HG03354 (cell line): ENCODE results near the gene KCNQ1.

Source experiments
- ATAC-seq: cut with Tn5 transposase; IDR thresholded peaks from one replicate; pipeline ENCODE4 v1.9.1; 2021; ENCODE audit warnings: mild to moderate bottlenecking; ENCODE audit not compliant: unreplicated experiment, poor library complexity, severe bottlenecking

Gene KCNQ1

GRCh38 chr11:2539371-2540222 is 94.8 kb downstream of the KCNQ1 start:
- ATAC-seq, result no peak

DNA sequence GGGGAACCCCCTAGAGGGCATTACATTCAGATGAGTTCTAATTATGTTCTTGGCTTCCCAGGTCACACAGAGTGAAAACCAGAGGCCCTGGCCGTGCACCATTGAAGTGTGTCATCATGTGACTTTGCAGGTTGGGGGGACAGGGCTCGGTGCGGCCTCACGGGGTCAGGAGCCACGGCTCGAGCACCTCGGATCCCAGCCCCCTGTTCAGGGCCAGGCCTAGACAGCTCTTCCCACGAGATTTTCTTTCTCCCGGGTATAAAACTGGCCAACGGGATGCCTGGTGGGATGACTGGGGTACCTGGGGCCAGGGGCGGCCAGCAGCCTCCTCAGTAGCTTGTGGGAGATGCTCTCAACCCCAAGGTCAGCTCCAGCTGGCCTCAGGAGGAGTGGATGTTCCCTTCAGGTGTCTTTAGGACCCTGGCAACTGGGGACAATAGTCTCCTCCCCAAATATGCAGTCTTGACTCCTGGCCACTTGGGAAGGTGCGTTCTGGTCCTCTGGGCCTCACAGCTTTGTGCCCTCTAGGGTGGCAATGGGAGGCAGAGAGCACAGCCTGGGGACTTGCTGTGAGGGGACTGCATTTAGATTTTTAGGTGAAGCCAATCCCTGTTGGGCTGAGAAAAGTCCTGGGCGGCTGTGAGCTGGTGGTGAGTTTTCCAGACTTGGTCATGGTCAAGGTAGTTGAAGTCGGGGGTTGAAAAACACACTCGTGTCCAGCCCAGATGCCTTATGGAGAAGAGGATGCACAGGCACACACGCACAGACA is 95.6 kb downstream of the KCNQ1 start:
- ATAC-seq, result no peak

- ATAC-seq, result no peak
Observed at GRCh38 chr11:2540992-2541680, 96.3 kb downstream of the KCNQ1 start.

GRCh38 chr11:2541881-2542361 is 97.1 kb downstream of the KCNQ1 start:
- ATAC-seq, result no peak

GRCh38 chr11:2542406-2542805 is 97.6 kb downstream of the KCNQ1 start:
- ATAC-seq, result no peak

GRCh38 chr11:2547806-2548205 is 103.0 kb downstream of the KCNQ1 start:
- ATAC-seq, result no peak

GRCh38 chr11:2548596-2548995 is 103.8 kb downstream of the KCNQ1 start:
- no peak for ATAC-seq

GRCh38 chr11:2549080-2549479 is 104.3 kb downstream of the KCNQ1 start:
- ATAC-seq, result no peak

- ATAC-seq, result no peak
Observed at GRCh38 chr11:2549491-2549875, 104.7 kb downstream of the KCNQ1 start.

GRCh38 chr11:2549876-2550605 is 105.2 kb downstream of the KCNQ1 start:
- ATAC-seq, result no peak

- ATAC-seq, result no peak
Observed at GRCh38 chr11:2550606-2550970, 105.8 kb downstream of the KCNQ1 start.

DNA sequence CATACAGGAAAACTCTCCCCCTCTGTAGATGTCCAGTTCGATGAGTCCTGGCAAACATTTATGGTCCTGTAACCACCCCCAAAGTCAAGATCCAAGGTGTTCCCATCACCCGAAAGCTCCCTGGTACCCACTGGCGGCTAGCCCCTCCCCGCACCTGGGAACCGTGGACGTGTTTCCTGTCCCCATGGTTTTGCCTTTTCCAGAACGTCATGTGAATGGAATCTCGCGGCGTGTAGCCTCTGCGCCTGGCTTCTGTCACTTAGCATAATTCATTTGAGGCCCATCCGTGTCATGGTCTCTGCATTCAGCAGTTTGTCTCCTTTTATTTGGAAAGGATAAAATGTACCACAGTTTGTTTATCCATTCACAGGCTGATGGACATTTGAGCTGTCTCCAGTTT is 106.3 kb downstream of the KCNQ1 start:
- ATAC-seq, result no peak

DNA sequence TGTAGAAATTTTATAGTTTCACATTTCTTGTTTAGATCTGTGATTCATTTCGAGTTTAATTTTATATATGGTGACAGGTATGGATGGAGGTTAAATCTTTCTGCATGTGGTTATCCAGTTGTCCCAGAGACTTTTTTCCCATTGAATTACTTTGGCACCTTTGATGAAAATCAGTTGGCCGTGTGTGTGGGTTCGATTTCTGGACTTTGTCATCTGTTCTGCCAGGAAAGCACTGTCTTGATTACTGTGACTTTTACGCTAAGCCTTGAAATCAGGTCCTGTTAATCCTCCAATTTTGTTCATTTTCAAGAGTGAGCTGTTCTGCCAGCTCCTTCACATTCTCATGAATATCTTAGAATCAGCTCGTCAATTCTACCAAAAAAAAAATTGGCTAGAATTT is 107.4 kb downstream of the KCNQ1 start:
- no peak for ATAC-seq

GRCh38 chr11:2553198-2553597 is 108.4 kb downstream of the KCNQ1 start:
- ATAC-seq, result no peak

DNA sequence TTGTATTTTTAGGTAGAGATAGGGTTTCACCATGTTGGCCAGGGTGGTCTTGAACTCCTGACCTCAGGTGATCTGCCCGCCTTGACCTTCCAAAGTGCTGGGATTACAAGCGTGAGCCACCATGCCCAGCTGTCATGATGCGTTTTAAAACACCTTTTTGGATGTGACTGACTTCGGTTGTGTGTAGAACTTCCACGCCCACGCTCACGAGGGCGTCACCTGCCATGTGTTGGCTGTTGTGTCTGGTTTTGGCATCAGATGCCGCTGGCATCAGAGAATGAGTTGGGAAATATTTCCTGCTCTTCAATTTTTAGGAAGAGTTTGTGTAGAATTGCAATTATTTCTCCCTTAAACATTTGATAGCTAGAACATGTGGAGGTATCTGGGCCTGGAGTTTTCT is 109.1 kb downstream of the KCNQ1 start:
- no peak for ATAC-seq

- no peak for ATAC-seq
Observed at GRCh38 chr11:2554338-2555207, 109.8 kb downstream of the KCNQ1 start.

DNA sequence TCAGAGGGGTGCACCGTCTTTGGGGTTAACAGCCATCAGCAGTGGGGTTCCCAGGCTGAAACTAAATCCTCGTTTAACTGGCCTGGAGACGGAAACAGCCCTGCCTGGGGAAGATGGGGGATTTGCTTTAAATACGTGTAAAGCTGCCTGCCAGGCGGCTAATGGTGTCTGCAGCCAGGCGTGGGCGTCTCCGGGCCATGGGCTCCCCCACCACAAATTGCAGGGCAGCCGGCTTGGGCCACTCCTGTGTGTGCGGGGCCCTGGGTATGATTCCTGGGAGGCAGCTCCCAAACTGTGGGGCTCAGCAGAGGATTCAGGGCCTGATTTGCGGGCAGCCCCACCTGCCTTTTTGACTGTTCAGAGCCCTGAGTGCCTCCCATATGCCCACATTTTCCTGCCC is 110.5 kb downstream of the KCNQ1 start:
- ATAC-seq, result no peak

DNA sequence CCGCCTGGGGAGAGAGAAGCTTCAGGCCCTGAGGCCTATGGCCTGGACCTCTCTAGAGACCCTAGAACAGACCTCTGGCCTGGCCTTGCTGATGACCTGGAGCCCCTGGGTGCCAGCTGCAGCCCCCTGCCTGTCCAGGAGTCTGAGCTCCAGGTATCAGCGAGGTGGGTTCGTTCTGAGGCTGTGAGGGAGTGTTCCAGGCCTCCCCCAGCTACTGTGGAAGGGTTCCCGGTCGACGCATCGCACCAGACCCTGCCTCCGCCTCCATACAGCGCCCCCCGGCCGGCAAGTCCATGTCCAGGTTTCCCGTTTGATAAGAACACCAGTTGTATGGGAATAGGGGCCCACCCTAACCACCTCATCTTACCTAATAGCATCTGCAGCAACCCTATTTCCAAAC is 111.1 kb downstream of the KCNQ1 start:
- ATAC-seq, result no peak

DNA sequence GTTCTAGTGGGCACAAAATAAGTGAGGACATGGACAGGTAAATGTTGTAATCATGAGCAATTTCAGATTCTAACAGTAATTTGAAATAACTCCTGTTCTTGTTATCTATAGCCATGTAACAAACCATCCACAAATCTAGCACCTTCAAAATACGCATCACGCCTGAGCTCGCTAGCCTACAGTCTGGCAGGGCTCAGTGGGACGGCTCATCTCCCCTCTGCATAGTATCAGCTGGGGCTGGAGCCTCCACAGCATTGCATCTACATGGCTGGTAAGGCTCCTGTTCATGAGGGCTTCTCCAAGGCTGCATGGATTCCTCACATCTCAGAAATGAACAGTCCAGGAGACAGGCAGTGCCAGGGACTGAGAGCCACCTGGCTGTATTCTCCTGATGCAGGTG is 112.6 kb downstream of the KCNQ1 start:
- no peak for ATAC-seq
